Measurements from ENCODE around the gene HPSE2. TPM values are rescaled to one million over a fixed set of nuclear protein-coding genes. Genes with fewer than 3 reads are reported as not detected.

HPSE2 gene
- total and polyA plus RNA-seq, 2 of the 8 experiments (the other 6 are each of a cell fraction or from before 2014, with no cell fraction given) = 0.41 to 0.58 TPM

DNA sequence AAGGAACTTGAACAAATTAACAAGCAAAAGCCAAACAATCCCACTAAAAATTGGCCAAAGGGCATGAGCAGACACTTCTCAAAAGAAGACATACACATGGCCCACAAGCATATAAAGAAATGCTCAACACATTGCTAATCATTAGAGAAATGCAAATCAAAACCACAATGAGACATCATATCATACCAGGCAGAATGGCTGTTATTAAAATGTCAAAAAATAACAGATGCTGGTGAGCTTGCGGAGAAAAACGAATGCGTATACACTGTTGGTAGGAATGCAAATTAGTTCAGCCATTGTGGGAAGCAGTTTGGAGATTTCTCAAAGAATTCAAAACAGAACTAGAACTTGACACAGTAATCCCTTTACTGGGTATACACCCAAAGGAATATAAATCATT lies 477.2 kb downstream of the HPSE2 start:
- no peak for FAIRE-seq

More for the DNA sequence above, 477.2 kb downstream of the HPSE2 start:
- Histone ChIP-seq H3K79me2 (ENCODE audit: control insufficient read depth in 1 of 2, insufficient read depth in 2 of 2, low read length in 2 of 2) (no peaks in the 10 kb centered on the region), H3K14ac (ENCODE audit: insufficient read length) (no peak overlapping the region), H2AFZ (ENCODE audit: low read length) (no peak overlapping the region), H2AK5ac (ENCODE audit: low read depth, low read length) (no peak overlapping the region), H3K36me3 (ENCODE audit: control insufficient read depth in 2 of 4, insufficient read depth in 4 of 4, low read length in 3 of 4) (no peaks in the 10 kb centered on the region), H4K5ac (ENCODE audit: insufficient read length, low read depth, low read length) (no peak overlapping the region), H3K56ac (replicated peaks; ENCODE audit: insufficient read length, low read depth, low read length) (no peak overlapping the region), H3K18ac (ENCODE audit: extremely low read depth, low read length) (no peak overlapping the region), H3K23me2 (ENCODE audit: low read depth, low read length) (no peaks in the 10 kb centered on the region), H3K79me1 (ENCODE audit: low read depth, low read length) (no peaks in the 10 kb centered on the region), H3K23ac (ENCODE audit: insufficient read length) (no peak overlapping the region), H3K4ac (replicated peaks; ENCODE audit: insufficient read length, low read depth, low read length) (no peak overlapping the region), H3K27ac (ENCODE audit: low read depth, low read length) (no peak overlapping the region), H3K4me1 (replicated peaks in 1 of 4; ENCODE audit: control insufficient read depth in 3 of 4, insufficient read depth in 4 of 4, low read length in 3 of 4) (no peaks in the 10 kb centered on the region), H3K4me3 (ENCODE audit: extremely low read depth in 1 of 4, insufficient read depth in 2 of 4, low read depth in 3 of 4, low read length in 4 of 4) (no peak overlapping the region), H2BK120ac (replicated peaks; ENCODE audit: low read depth, low read length) (no peak overlapping the region), H3K4me2 (ENCODE audit: insufficient read depth in 1 of 2, low read depth in 2 of 2, low read length in 2 of 2) (no peak overlapping the region), H4K91ac (replicated peaks; ENCODE audit: insufficient read length, low read length) (no peak overlapping the region), H2BK15ac (ENCODE audit: low read length) (no peak overlapping the region), H3K27me3 (replicated peaks in 1 of 4; ENCODE audit: control insufficient read depth in 3 of 4, extremely low read depth in 1 of 4, insufficient read depth in 3 of 4, low read length in 3 of 4) (no peaks in the 10 kb centered on the region), H3K9me3 (ENCODE audit: insufficient read depth in 2 of 2, low read depth in 1 of 2, low read length in 1 of 2) (no peaks in the 10 kb centered on the region), H3K9ac (replicated peaks in 1 of 4; ENCODE audit: extremely low read depth in 1 of 4, low read depth in 3 of 4, low read length in 3 of 4) (no peak overlapping the region), H2BK12ac (ENCODE audit: low read depth, low read length) (no peak overlapping the region), H4K8ac (ENCODE audit: extremely low read depth, insufficient read depth, low read length) (no peak overlapping the region), H2BK20ac (ENCODE audit: low read length) (no peak overlapping the region), H2BK5ac (ENCODE audit: low read depth, low read length) (no peak overlapping the region), H4K20me1 (replicated peaks in 1 of 2; ENCODE audit: control insufficient read depth in 1 of 2, insufficient read depth in 2 of 2, low read length in 2 of 2) (no peaks in the 10 kb centered on the region)
- ChIA-PET CTCF (ENCODE audit: partially characterized antibody) (interaction anchor here (1.0 kb wide), 1 partner anchor 98 kb away, joined by 3 read pairs; no protein-coding TSS in a partner anchor), POLR2A (ENCODE audit: partially characterized antibody) (interaction anchor here (0.6 kb wide), 1 partner anchor 673 kb away, joined by 4 read pairs; no protein-coding TSS in a partner anchor)
- DNase-seq (ENCODE audit: low read depth in 1 of 2, low spot score in 2 of 2) = no peak
- TF ChIP-seq EZH2 (IDR thresholded peaks at IDR 0.05; ENCODE audit: low read depth, low read length, severe bottlenecking) = no peak
- TF ChIP-seq RBBP5 (IDR thresholded peaks at IDR 0.05; ENCODE audit: borderline replicate concordance, low read depth, low read length) = no peak
- WGBS, 2 experiments (ENCODE audit: extremely low coverage in 1 of 2, insufficient coverage in 1 of 2, insufficient read length in 1 of 2, insufficient replicate concordance in 2 of 2, low coverage in 1 of 2, low lambda C conversion rate in 2 of 2, missing lambda C conversion rate in 1 of 2) = 65% methylated on average over 3 of the region's 3 CpGs; no CpG with 5 or more reads in 1 of the 2 experiments

All from H1 (cell line).